ENCODE data around the gene PRPS1L1.

PRPS1L1 gene

GRCh38 chr7:18016547-18017444, 10.8 kb downstream of the PRPS1L1 start:
- TF ChIP-seq, protein P1, sequence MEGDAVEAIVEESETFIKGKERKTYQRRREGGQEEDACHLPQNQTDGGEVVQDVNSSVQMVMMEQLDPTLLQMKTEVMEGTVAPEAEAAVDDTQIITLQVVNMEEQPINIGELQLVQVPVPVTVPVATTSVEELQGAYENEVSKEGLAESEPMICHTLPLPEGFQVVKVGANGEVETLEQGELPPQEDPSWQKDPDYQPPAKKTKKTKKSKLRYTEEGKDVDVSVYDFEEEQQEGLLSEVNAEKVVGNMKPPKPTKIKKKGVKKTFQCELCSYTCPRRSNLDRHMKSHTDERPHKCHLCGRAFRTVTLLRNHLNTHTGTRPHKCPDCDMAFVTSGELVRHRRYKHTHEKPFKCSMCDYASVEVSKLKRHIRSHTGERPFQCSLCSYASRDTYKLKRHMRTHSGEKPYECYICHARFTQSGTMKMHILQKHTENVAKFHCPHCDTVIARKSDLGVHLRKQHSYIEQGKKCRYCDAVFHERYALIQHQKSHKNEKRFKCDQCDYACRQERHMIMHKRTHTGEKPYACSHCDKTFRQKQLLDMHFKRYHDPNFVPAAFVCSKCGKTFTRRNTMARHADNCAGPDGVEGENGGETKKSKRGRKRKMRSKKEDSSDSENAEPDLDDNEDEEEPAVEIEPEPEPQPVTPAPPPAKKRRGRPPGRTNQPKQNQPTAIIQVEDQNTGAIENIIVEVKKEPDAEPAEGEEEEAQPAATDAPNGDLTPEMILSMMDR (conservative IDR thresholded peaks at IDR 0.05), result no peak
- TF ChIP-seq ZFX (IDR thresholded peaks at IDR 0.05), result no peak
- no peak overlapping the region for H3K27ac ChIP-seq

GRCh38 chr7:18013936-18014335, 13.7 kb downstream of the PRPS1L1 start:
- no peak for TF ChIP-seq ZFX (IDR thresholded peaks at IDR 0.05)
- TF ChIP-seq, protein P1 (conservative IDR thresholded peaks at IDR 0.05), result no peak
- no peak overlapping the region for H3K27ac ChIP-seq

DNA sequence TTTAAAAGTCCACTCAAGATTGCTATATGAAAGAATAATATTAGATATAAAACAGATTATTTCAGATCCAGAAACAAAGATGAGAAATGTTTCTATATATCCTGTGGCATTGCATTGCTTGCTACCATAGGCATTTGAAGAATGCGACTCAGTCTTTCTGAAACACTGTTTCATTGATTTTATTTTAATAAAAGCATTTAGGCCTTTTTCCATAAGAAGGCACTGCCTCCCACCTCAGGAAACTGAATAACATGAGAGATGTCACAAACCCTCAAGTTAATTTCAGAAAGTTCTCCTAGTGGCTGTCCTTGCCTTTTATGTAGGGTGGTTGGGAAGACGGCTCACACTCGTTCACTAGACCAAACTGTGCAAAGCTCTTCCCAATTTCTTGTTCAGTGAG, 23.3 kb downstream of the PRPS1L1 start:
- no peak overlapping the region for H3K27ac ChIP-seq
- TF ChIP-seq, protein P1 (conservative IDR thresholded peaks at IDR 0.05), result no peak
- TF ChIP-seq ZFX (IDR thresholded peaks at IDR 0.05), result no peak

GRCh38 chr7:18003286-18003994, 24.2 kb downstream of the PRPS1L1 start:
- no peak for TF ChIP-seq ZFX (IDR thresholded peaks at IDR 0.05)
- TF ChIP-seq, protein P1 (conservative IDR thresholded peaks at IDR 0.05), result no peak
- no peak overlapping the region for H3K27ac ChIP-seq

- TF ChIP-seq, protein P1 (conservative IDR thresholded peaks at IDR 0.05), result no peak
- TF ChIP-seq ZFX (IDR thresholded peaks at IDR 0.05), result no peak
- H3K27ac ChIP-seq, result no peak overlapping the region
These were observed 29.0 kb downstream of the PRPS1L1 start for GRCh38 chr7:17998692-17999091.

DNA sequence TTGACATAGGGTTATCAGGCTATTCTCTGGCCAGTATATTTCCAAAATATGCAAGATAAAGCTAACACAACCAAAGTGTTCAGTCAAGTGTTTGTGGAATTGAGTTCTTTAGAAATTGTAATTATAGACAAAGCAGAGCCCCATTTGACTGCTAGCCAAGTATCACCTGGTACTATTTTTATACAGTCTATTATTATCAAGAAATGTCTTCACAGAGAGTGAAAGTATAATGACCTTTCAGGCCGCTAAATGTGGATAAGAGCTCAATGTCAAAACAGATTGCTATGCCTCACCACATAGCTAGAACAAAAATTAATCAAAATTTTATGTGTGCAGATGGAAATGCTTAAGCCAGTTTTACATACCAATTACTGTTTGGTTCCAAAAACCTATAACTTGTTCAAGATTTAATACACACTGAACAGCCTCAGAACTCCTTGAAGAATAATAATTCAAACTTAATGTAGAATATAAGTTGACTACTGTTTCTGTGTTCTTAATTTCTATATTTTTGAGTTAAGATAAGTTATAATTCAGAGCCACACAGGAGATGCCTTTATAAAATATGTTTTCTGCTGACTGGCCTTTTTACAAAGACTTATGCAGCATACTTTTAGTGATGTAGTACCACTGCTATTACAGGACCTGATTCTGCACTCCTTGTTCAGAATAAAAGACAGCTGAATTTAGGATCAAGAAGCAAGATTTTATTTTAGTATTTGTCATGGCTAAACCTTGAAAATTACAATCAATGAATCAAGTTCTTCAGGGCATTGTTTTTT, 31.0 kb downstream of the PRPS1L1 start:
- no peak overlapping the region for H3K27ac ChIP-seq
- TF ChIP-seq ZFX (IDR thresholded peaks at IDR 0.05), result no peak
- TF ChIP-seq, protein P1 (conservative IDR thresholded peaks at IDR 0.05), result no peak
